Myocyte (in vitro differentiated cells): Measurements from ENCODE around the gene ABCC8. TPM values are rescaled to one million over a fixed set of nuclear protein-coding genes. Genes with fewer than 3 reads are reported as not detected.

Experiments
- DNase-seq: peaks from one replicate; pipeline ENCODE4 v3.0.0-alpha.2; 2012; ENCODE audit warnings: low read depth
- total RNA-seq: library from RNA; depleted of rRNA; stranded (reverse); fragments of >200 nt; gene quantifications from 2 replicates; pipeline ENCODE4 v1.2.3, GENCODE V29; 2014

ABCC8 gene
- total RNA-seq, 1 donor from 2014 or later, result not detected

DNA sequence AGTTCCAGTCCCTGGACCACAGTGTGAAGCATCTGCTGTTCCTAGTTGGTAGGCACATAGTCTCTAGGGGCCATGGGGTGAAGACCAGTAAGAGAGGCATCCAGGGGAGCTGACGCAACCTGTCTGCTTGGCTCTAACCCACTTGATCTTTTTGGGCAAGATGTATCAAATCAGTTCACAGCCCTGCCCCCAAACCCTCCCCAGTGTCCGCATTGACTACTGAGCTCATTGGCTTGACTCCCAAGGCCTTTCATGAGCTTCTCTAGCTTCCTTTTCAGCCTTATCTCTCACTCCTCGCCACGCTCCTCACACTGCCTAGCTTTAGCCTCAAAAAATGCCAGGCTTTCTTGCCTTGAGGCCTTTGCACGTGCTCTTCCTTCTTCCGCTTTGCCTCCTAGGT, 29.7 kb upstream of the ABCC8 start:
- DNase-seq, result no peak

DNA sequence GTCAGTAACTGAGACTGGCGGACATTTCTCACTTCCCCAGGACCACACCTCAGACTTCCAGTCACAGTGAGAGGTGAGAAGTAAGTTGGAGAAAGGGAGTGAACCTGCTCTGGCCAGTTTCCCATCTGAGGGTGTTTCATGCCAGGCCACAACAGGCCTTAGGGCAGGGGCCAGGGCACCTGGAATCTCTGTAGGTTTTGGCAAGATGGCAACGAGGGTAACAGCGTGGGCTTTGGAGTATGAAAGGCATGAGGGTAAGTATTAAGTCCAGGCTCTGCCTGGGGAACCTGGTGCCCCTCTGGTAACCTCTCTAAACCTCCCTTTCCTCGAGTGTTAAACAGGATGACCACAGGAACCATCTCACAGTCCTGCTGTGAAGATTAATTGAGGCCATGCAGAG, 28.5 kb upstream of the ABCC8 start:
- DNase-seq, result peak; percentile 52

DNA sequence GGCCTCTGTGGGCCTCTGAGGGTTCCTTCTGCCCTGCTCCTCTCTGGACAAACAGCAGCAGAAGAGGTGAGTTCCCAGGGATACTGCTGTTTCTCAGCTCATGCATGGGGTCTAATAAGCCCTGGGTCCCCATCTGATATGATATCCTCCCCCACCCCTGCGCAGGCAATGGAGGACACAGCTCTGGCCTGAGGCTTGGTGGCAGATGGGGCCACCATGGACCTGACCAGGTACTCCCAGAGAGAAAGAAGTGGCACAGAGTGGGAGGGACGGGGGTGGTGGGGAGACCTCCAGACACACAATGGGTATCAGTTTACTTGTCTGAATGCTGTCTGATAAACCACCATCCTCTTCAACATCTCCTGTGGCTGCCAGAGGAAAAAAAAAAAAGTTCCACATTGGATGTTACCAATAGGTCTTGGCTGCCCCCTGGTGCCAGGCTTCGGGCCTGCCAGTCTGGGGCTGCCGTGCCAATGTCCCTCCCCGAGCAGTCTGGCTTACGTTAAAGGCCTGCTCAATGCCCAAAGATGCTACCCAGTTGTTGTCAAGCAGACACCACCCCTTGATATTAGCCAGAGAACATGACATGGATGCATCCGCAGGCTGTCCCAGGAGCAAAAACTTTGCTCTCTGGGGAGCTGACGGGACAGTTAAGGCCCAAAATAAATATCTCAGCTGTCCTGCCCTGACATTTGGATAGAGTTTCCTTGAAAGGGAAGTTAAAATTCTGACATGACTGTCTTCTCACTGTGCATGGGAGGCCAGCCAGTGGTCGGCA, 27.9 kb upstream of the ABCC8 start:
- peak; percentile 84 for DNase-seq

DNA sequence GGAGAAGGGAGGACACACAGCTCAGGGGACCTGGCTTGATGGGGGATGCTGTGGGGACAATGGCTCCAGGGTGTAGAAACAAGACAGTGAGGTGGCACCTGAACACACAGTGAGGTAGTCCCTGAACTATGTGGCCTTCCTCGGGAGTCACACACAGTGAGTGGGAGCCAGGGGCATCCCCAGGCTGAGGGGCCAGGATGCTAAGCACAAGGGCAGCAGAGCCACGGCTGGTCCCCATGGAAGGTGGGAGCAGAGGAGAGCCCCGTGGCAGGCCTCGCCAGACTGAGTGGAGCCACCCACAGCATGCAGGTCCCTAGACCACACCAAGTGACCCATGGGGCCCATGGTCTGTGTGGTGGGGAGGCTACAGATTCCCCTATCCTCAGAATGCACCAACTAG, 26.0 kb upstream of the ABCC8 start:
- DNase-seq, result no peak

GRCh38 chr11:17500673-17501072, 24.0 kb upstream of the ABCC8 start:
- no peak for DNase-seq

DNA sequence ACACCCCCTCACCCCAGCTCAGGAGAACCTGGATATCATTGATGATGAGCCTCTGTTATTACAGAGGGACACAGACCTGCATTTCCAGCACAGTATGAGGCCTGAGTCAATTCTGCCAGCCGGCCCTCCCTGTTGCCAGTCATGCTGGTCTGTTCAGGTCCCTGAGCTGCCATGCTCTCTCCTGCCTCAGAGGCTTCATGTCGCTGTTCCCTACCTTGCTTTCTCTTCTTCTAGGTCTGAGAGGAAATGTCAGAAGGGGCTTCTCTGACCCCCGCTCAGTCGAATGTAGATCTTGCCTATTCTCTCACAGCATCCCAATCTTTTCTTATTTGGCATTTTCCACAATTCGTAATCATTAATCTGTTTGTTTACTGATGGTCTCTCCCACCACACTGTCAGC, 21.8 kb upstream of the ABCC8 start:
- DNase-seq, result no peak

DNA sequence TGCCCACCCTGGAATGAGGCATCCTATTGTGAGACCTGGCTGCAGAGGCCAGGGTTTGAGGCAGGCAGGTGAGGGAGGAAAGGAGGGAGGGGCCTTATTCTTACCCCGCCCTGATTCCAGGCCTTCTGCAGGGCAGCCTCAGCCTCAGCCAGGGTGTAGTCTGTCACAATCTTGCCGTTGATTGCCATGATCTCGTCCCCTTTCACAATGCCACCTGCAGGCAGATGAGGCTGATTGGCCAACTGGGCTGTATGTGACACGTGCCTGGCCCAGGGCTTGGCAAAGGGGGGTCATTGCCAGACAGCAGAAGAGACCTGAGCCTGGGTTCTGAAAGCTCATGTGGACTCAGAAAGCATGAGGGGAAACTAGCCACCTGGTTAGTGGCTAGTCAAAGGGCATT, 21.4 kb upstream of the ABCC8 start:
- no peak for DNase-seq

DNA sequence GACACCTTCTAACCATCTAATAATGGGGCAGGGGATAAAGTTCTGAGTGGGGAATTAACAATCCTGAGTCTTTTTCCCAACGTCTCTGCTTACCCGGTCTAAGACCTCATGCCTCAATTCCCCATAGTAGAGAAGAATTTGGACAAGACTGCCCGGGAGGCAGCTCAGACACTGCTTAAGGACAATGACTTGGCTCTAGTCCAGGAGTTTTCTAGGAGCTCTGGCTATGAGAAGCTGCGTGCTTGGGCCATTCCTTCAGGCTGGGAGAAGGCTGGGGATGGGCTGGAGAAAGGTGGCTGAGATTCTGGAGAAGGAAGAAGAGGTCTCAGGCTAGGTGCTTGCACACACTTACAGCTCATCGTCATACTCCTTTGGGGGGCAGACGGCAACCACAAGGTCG, 19.8 kb upstream of the ABCC8 start:
- no peak for DNase-seq

GRCh38 chr11:17494019-17494418, 17.4 kb upstream of the ABCC8 start:
- peak; percentile 32 for DNase-seq

DNA sequence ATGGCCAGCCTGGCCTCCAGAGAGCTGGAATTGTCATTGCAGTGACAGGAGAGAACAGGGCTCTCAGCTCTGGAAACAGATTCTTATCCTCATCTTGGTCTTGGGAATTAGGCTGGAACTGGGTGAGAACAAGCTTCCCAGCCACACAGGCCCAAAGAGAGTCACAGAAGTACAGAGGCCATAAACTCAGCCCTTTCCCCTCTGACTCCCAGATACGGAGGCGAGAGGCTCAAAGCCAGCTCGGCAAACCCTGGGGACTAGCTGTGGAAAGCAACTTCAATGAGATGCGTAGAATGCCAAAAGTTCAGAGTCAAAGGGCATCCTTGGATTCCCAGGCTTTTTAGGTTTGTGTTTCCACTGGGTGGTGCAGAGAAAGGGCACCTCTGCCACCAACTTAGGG, 14.3 kb upstream of the ABCC8 start:
- DNase-seq, result no peak

DNA sequence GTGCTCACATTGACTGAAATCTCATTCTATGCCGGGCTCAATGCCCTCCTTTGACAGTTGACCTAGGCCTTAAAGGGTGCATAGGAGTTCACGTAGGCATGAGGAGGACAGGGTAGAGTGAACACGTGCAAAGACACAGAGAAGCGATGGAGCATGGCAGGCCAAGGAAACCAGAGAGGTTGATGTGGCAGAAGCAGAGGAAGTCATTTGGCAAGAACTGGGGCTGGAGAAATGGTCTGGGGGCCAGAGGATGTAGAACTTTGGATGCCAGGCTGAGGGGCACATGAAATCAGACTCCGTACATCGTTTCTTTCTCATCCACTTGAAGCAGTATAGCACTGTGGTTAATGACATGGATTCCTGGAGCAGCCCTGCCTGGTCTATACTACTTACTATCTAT, 13.6 kb upstream of the ABCC8 start:
- no peak for DNase-seq

DNA sequence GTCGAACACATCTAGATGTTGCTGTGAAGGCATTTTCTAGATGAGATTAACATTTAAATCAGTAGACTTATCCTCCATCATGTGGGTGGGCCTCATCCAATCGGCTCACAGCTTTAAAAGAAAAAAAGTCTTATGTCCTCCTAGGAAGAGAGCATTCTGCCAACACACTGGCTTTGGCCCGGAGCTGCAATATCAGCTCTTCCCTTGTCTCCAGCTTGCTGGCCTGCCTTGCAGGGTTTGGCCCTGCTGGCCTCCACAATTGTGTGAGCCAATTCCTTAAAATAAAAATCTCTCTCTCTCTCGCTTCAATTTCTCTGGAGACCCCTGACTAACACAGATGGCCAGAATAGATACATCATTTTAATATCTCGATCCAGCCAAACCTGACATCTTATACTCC, 13.1 kb upstream of the ABCC8 start:
- no peak for DNase-seq

GRCh38 chr11:17488563-17488962, 11.9 kb upstream of the ABCC8 start:
- no peak for DNase-seq

- no peak for DNase-seq
These were observed 10.0 kb upstream of the ABCC8 start for GRCh38 chr11:17486646-17487045.

DNA sequence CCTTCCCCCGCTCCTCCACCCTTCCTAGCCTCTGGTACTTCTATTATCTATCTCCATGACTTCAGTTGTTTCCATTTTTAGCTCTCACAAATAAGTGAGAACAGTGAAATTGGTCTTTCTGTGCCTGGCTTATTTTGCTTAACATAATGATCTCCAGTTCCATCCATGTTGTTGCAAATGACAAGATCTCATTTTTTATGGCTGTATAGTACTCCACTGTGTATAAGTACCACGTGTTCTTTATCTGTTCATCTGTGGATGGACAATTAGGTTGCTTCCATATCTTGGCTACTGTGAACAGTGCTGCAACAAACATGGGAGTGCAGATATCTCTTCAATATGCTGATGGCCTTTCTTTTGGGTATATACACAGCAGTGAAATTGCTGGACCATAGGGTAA, 6.9 kb upstream of the ABCC8 start:
- no peak for DNase-seq

GRCh38 chr11:17481905-17482304, 5.3 kb upstream of the ABCC8 start:
- no peak for DNase-seq

GRCh38 chr11:17479284-17480214, 2.9 kb upstream of the ABCC8 start:
- DNase-seq, result peak; percentile 40

DNA sequence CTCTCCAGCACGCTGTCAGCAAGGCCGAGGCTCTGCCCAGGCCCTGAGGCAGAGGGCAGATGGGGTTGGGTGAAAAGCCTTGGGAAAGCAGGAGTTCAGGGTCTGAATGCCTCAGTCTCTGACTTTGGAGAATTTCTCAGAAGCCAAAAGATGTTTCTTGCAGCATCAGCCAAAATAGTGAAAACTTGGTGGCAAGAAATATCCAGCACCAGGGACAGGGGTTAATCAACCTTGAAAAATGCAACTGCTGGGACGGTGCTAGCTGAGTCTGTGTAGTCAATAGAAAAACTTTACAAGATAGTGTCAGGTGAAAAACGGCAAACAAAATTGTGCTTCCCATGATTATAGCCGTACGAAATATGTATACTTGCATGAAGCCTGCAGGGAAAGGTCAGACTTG, 1.4 kb upstream of the ABCC8 start:
- DNase-seq, result no peak

DNA sequence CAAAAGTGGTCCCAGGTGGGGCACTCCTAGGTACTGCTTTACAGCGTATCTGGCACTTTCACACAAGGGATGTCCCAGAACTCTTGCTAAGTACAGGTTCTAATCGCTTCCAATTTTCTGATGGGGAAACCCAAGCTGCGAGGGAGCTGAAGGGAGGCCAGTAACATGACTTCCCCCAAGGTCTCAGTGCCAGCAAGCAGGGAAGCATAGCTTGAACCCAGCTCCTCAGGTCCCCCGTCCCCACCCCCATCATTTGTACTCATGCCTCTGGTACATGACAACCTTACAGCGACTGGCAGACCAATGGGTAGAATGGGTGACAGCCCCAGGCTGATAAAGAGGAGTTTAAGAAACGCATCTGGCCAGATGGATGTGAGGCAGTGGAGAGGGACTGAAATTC, 716 bp upstream of the ABCC8 start:
- no peak for DNase-seq

DNA sequence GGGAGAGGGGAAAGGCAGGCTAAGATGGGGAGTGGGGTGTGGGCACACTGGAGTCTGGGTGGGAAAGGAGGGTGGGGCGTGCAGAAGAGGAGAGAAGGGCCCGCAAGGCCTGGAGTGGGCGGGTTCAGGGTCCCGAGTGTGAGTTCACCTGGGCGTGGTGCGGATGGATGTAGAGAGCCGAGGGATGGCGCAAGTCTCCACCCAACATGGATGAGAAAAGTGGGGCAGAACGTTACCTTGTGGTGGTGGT, 364 bp upstream of the ABCC8 start:
- no peak for DNase-seq

GRCh38 chr11:17475666-17476316, 854 bp downstream of the ABCC8 start:
- DNase-seq, result no peak

- DNase-seq, result peak; percentile 43
These were observed 3.4 kb downstream of the ABCC8 start for GRCh38 chr11:17473071-17473744.
